GM12875 (cell line): ENCODE data around the gene RERE.
"Not testable (repeated sequence)": the region's sequence is repeated elsewhere in the genome, so short reads cannot be mapped to it uniquely, and the experiment has no call there.

ENCODE experiments used
- H3K4me3 ChIP-seq: one replicate; pipeline ENCODE4 v1.5.1; 2011; ENCODE audit warnings: low read depth, low read length, control low read depth
- CTCF ChIP-seq: IDR thresholded peaks from 2 replicates; pipeline ENCODE4 v1.5.1; 2011; ENCODE audit warnings: low read depth, mild to moderate bottlenecking, control low read depth, inconsistent platforms, low read length, moderate library complexity, borderline replicate concordance; ENCODE audit not compliant: insufficient read depth

RERE gene

GRCh38 chr1:8632102-8632501, 185.3 kb downstream of the RERE start:
- TF ChIP-seq CTCF, result no peak
- no peak overlapping the region for H3K4me3 ChIP-seq

- no peak for TF ChIP-seq CTCF
- H3K4me3 ChIP-seq, result no peak overlapping the region
These were observed 186.3 kb downstream of the RERE start for GRCh38 chr1:8631163-8631562.

GRCh38 chr1:8629241-8630091, 188.0 kb downstream of the RERE start:
- no peak overlapping the region for H3K4me3 ChIP-seq
- TF ChIP-seq CTCF, result no peak

- H3K4me3 ChIP-seq, result no peak overlapping the region
- no peak for TF ChIP-seq CTCF
These were observed 188.8 kb downstream of the RERE start for GRCh38 chr1:8628606-8629005.

- H3K4me3 ChIP-seq, result no peak overlapping the region
- TF ChIP-seq CTCF, result no peak
These were observed 189.7 kb downstream of the RERE start for GRCh38 chr1:8627728-8628127.

GRCh38 chr1:8625981-8626898, 191.2 kb downstream of the RERE start:
- no peak for TF ChIP-seq CTCF
- H3K4me3 ChIP-seq, result no peak overlapping the region

- H3K4me3 ChIP-seq, result no peak overlapping the region
These were observed 191.9 kb downstream of the RERE start for GRCh38 chr1:8625491-8625890.

GRCh38 chr1:8623651-8624192, 193.7 kb downstream of the RERE start:
- not testable (repeated sequence) for H3K4me3 ChIP-seq

More at GRCh38 chr1:8625491-8625890, 191.9 kb downstream of the RERE start:
- TF ChIP-seq CTCF, result no peak

GRCh38 chr1:8621785-8622348, 195.6 kb downstream of the RERE start:
- H3K4me3 ChIP-seq, result not testable (repeated sequence)

GRCh38 chr1:8621034-8621582, 196.3 kb downstream of the RERE start:
- not testable (repeated sequence) for H3K4me3 ChIP-seq
